Measurements from ENCODE around the gene CEP76.
"Not testable (repeated sequence)": the region's sequence is repeated elsewhere in the genome, so short reads cannot be mapped to it uniquely, and the experiment has no call there.

The CEP76 gene

DNA sequence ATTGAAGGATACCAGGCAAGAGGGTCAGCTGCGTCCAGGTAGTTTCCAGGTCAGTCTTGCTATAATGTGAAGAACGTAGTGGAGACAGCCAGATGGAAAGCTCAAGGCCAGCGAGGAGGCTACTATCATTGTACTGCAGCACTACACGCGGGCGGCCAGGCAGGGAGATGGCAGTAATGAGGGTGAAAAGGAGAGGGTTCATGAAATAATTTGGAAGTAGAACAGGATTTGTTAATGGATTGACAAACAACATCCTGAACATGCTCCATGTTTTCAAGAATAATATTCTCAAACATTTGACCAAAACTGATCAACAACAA is 61.7 kb downstream of the CEP76 start:
- DNase-seq = no peak

DNA sequence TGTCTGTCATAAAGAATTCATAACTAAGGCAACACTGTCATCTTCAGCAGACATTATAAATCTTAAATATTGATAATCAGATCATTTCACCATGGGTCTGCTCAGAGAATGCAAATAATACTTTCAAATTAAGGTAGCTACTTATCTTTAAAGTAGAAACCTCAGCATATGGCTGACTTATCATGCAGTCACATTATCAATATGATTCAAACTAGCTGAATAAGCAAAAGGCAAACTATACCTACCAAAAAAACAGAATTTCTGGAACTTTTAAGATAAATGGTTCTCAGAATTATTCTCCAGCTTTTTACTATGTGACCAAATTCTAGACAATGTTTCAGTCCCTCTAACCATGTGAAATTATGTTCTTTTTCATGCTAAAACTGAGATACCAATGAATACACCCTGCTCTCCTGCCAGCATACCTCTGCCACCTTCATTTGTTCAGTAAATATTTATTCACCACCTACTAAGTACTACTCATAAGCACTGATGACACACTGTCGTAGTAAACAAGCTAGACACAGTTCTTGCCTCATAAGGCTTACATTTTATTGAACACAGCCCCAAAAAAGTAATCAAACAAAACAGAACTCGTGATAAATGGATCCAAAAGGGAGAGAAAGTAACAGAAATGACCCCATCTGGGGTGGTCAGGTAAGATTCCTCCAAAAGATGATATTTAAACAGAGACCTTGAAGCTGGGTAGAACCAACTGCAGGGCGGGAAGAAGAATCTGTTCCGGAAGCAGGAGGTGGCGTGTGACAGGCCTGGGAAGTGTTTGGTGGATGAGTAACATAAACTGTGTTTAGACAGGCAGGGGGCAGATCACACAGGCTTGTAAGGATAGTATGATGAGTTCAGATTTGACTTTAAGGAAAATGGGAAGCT is 62.3 kb downstream of the CEP76 start:
- DNase-seq = no peak

GRCh38 chr18:12638644-12639124 is 63.8 kb downstream of the CEP76 start:
- no peak for DNase-seq

GRCh38 chr18:12637901-12638643 is 64.5 kb downstream of the CEP76 start:
- no peak for DNase-seq

- no peak for DNase-seq
These were observed 65.1 kb downstream of the CEP76 start for GRCh38 chr18:12637393-12637792.

GRCh38 chr18:12631831-12632477 is 70.6 kb downstream of the CEP76 start:
- DNase-seq = no peak

GRCh38 chr18:12630136-12630535 is 72.4 kb downstream of the CEP76 start:
- DNase-seq = no peak

GRCh38 chr18:12628706-12629702 is 73.5 kb downstream of the CEP76 start:
- no peak for DNase-seq

DNA sequence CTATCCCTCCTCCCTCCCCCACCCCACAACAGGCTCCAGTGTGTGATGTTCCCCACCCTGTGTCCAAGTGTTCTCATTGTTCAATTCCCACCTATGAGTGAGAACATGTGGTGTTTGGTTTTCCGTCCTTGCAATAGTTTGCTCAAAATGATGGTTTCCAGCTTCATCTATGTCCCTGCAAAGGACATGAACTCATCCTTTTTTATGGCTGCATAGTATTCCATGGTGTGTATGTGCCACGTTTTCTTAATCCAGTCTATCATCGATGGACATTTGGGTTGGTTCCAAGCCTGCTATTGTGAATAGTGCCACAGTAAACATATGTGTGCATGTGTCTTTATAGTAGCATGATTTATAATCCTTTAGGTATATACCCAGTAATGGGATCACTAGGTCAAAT is 75.3 kb downstream of the CEP76 start:
- not testable (repeated sequence) for DNase-seq

GRCh38 chr18:12625241-12625640 is 77.3 kb downstream of the CEP76 start:
- no peak for DNase-seq
